Body of pancreas (tissue), 4 donors: Measurements from ENCODE around the gene WIPF2. TPM values are rescaled to one million over a fixed set of nuclear protein-coding genes. Genes with fewer than 3 reads are reported as not detected.

Experiments used
- ATAC-seq: fragments of 150-250 bp; one replicate; pipeline ENCODE4 v1.9.1; 2016
- DNase-seq, 4 donors: peaks; one replicate each; pipeline ENCODE4 v3.0.0-alpha.2; 2019
- H3K27ac ChIP-seq, 4 donors: fragments of 200-600 bp; sonication (generic); 1 replicate in 3 of 4; 2 replicates in 1 of 4; pipeline versions ENCODE4 v1.5.1 to v1.6.1; 2016 to 2019; ENCODE audit warnings: mild to moderate bottlenecking in 1 of 4, mixed read lengths in 1 of 4, moderate library complexity in 1 of 4
- H3K27me3 ChIP-seq, 2 donors: fragments of 200-600 bp; sonication (generic); one replicate each; pipeline ENCODE4 v1.6.0; 2016; ENCODE audit warnings: mild to moderate bottlenecking in 1 of 2
- H3K36me3 ChIP-seq, 2 donors: fragments of 200-600 bp; sonication (generic); replicated peaks in 1 of 2; 2 replicates each; pipeline ENCODE4 v1.5.1; 2016; ENCODE audit warnings: low read depth in 2 of 2; ENCODE audit not compliant: insufficient read depth in 1 of 2
- H3K4me1 ChIP-seq: fragments of 200-600 bp; sonication (generic); one replicate; pipeline ENCODE4 v1.6.0; 2016
- H3K4me3 ChIP-seq, 2 donors: fragments of 200-600 bp; sonication (generic); 1 replicate in 1 of 2; 2 replicates in 1 of 2; pipeline ENCODE4 v1.5.1; 2016 to 2019
- H3K9me3 ChIP-seq, 3 donors: fragments of 200-600 bp; sonication (generic); 1 replicate in 2 of 3; 2 replicates in 1 of 3; pipeline ENCODE4 v1.5.1; 2016
- CTCF ChIP-seq, 7 experiments: fragments of 450-650 bp in 4 of 7; fragments of 200-600 bp in 3 of 7; sonication (generic) in 3 of 7; IDR thresholded peaks; one replicate each; pipeline ENCODE4 v1.5.1; 2016 to 2019; ENCODE audit warnings: antibody characterized with exemption in 7 of 7
- POLR2A ChIP-seq, 3 donors: fragments of 450-650 bp; IDR thresholded peaks; one replicate each; pipeline ENCODE4 v1.6.1; 2016; ENCODE audit warnings: antibody characterized with exemption in 3 of 3, mild to moderate bottlenecking in 2 of 3
- WGBS, 2 donors: methylation state at CpG; one replicate each; pipeline ENCODE4 v1.1.5; 2017; 5-methylcytosine and 5-hydroxymethylcytosine counted together
- intact Hi-C: fragments of 100-400 bp; cut with DNase I; formaldehyde crosslinking; loops from one replicate; pipeline ENCODE4 v1.15.1; 2023
- total RNA-seq, 2 donors: library from RNA; depleted of rRNA; stranded (reverse); fragments of >200 nt; gene quantifications; one replicate each; pipeline ENCODE4 v1.1.0, GENCODE V29; 2016

Gene WIPF2
- total RNA-seq, 2 donors from 2014 or later = 4.9 to 7.5 TPM

GRCh38 chr17:40180694-40181093, 38.4 kb upstream of the WIPF2 start:
- no peak overlapping the region for H3K4me3 ChIP-seq
- H3K4me1 ChIP-seq = peaks cover 36% of the 10 kb centered on the region
- no peaks in the 10 kb centered on the region for H3K27me3 ChIP-seq
- ATAC-seq (peak; percentile 50), DNase-seq (peak; percentile 61 to 81 (median 74))
- no peak for TF ChIP-seq CTCF (IDR thresholded peaks at IDR 0.05)
- no peak for TF ChIP-seq POLR2A (IDR thresholded peaks at IDR 0.05)
- H3K36me3 ChIP-seq = no peaks in the 10 kb centered on the region
- intact Hi-C loops = no loop called here
- H3K27ac ChIP-seq = peak overlapping the region; percentile 13 to 48 (median 48)
- H3K9me3 ChIP-seq = no peaks in the 10 kb centered on the region
- WGBS, 2 donors = 15 to 18% methylated on average over 5 of the region's 5 CpGs

- Histone ChIP-seq H3K36me3 (no peaks in the 10 kb centered on the region), H3K27ac (no peak overlapping the region), H3K9me3 (no peaks in the 10 kb centered on the region), H3K4me1 (peaks cover 36% of the 10 kb centered on the region), H3K27me3 (no peaks in the 10 kb centered on the region), H3K4me3 (no peak overlapping the region)
- 45 to 69% methylated on average over 5 to 8 of the region's 8 CpGs for WGBS, 2 donors
- ATAC-seq = no peak
- intact Hi-C loops = no loop called here
- peak in 1 of 4 donors; percentile 17 for DNase-seq
- TF ChIP-seq CTCF (IDR thresholded peaks at IDR 0.05) = no peak
- no peak for TF ChIP-seq POLR2A (IDR thresholded peaks at IDR 0.05)
Measured at GRCh38 chr17:40181205-40181604, 37.9 kb upstream of the WIPF2 start.

GRCh38 chr17:40182606-40183005, 36.5 kb upstream of the WIPF2 start:
- DNase-seq (no peak), ATAC-seq (no peak)
- no peaks in the 10 kb centered on the region for H3K27me3 ChIP-seq
- WGBS, 2 donors = 91 to 100% methylated on average over 5 to 6 of the region's 6 CpGs
- intact Hi-C loops = no loop called here
- H3K4me1 ChIP-seq = peaks cover 26% of the 10 kb centered on the region
- H3K9me3 ChIP-seq = no peaks in the 10 kb centered on the region
- no peak overlapping the region for H3K4me3 ChIP-seq
- no peak overlapping the region for H3K27ac ChIP-seq
- H3K36me3 ChIP-seq = no peaks in the 10 kb centered on the region
- TF ChIP-seq POLR2A (IDR thresholded peaks at IDR 0.05) (no peak), CTCF (IDR thresholded peaks at IDR 0.05) (no peak)

- Histone ChIP-seq H3K4me3 (no peak overlapping the region), H3K27me3 (no peaks in the 10 kb centered on the region), H3K4me1 (peaks cover 14% of the 10 kb centered on the region), H3K36me3 (no peaks in the 10 kb centered on the region), H3K27ac (no peak overlapping the region), H3K9me3 (no peaks in the 10 kb centered on the region)
- no peak for DNase-seq
- no peak for ATAC-seq
- TF ChIP-seq POLR2A (IDR thresholded peaks at IDR 0.05) (no peak), CTCF (IDR thresholded peaks at IDR 0.05) (no peak)
- 89 to 93% methylated on average over 3 of the region's 3 CpGs for WGBS, 2 donors
- intact Hi-C loops = no loop called here
Measured at GRCh38 chr17:40187238-40187637, 31.9 kb upstream of the WIPF2 start.

- WGBS, 2 donors = 90 to 91% methylated on average over 6 of the region's 6 CpGs
- intact Hi-C loops = no loop called here
- TF ChIP-seq POLR2A (IDR thresholded peaks at IDR 0.05) (no peak), CTCF (IDR thresholded peaks at IDR 0.05) (no peak)
Measured at GRCh38 chr17:40188694-40189093, 30.4 kb upstream of the WIPF2 start.

More at GRCh38 chr17:40188694-40189093, 30.4 kb upstream of the WIPF2 start:
- DNase-seq (no peak), ATAC-seq (no peak)
- H3K27me3 ChIP-seq = no peaks in the 10 kb centered on the region
- no peaks in the 10 kb centered on the region for H3K36me3 ChIP-seq
- H3K9me3 ChIP-seq = no peaks in the 10 kb centered on the region
- no peak overlapping the region for H3K27ac ChIP-seq
- peaks cover 14% of the 10 kb centered on the region for H3K4me1 ChIP-seq
- H3K4me3 ChIP-seq = no peak overlapping the region
